Brain microvascular endothelial cell (primary cell): ENCODE measurements around the gene COMMD2.

Source experiments
- DNase-seq: peaks from one replicate; pipeline ENCODE4 v3.0.0-alpha.2; 2020
- H3K27ac ChIP-seq: fragments of 250-450 bp; sonication (Bioruptor Pico); 2 replicates; pipeline ENCODE4 v1.5.1; 2020; ENCODE audit warnings: mild to moderate bottlenecking, moderate library complexity
- H3K27me3 ChIP-seq: fragments of 250-450 bp; sonication (Bioruptor Pico); replicated peaks from 2 replicates; pipeline ENCODE4 v1.5.1; 2020; ENCODE audit warnings: mild to moderate bottlenecking
- H3K36me3 ChIP-seq: fragments of 250-450 bp; sonication (Bioruptor Pico); replicated peaks from 2 replicates; pipeline ENCODE4 v1.5.1; 2020; ENCODE audit warnings: mild to moderate bottlenecking
- H3K4me3 ChIP-seq: 2 replicates; pipeline ENCODE4 v1.5.1; 2011; ENCODE audit warnings: low read depth, mild to moderate bottlenecking, control low read depth, low read length, moderate library complexity
- in situ Hi-C: cut with HindIII; loops from 2 replicates; pipeline ENCODE4 v1.10.0; 2017; ENCODE audit warnings: low sequenced_read_pairs, low pct_ligation_motif_present
- TF ChIP-seq, protein P1 (sequence below): IDR thresholded peaks from 2 replicates; pipeline ENCODE4 v1.5.1; 2011; ENCODE audit warnings: low read depth, mild to moderate bottlenecking, moderate library complexity, low read length, control low read depth, inconsistent platforms; ENCODE audit errors: missing control alignments

COMMD2 gene

DNA sequence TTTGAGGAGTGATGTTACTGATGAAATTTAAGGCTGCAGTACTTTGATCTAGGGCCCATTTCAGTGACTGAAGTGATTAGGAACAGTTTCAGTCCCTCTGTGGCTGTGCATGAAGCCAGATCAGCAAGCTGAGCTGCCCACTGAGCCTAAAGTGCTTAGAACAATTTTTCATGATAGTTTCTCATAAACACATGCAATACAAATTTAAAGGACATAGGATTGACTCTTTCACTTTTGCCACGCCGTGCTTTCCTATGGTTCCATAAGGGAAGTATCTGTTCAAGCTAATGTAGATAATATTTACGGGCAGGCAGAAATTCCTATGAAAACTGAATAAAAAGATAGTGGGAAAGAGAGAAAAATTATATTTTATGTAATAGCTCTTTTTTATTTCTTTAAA, 29.5 kb upstream of the COMMD2 start:
- no peak for DNase-seq
- H3K4me3 ChIP-seq: no peak overlapping the region
- in situ Hi-C loops: no loop called here
- no peak overlapping the region for H3K27ac ChIP-seq
- H3K36me3 ChIP-seq: no peaks in the 10 kb centered on the region
- H3K27me3 ChIP-seq: no peaks in the 10 kb centered on the region
- TF ChIP-seq, protein P1, sequence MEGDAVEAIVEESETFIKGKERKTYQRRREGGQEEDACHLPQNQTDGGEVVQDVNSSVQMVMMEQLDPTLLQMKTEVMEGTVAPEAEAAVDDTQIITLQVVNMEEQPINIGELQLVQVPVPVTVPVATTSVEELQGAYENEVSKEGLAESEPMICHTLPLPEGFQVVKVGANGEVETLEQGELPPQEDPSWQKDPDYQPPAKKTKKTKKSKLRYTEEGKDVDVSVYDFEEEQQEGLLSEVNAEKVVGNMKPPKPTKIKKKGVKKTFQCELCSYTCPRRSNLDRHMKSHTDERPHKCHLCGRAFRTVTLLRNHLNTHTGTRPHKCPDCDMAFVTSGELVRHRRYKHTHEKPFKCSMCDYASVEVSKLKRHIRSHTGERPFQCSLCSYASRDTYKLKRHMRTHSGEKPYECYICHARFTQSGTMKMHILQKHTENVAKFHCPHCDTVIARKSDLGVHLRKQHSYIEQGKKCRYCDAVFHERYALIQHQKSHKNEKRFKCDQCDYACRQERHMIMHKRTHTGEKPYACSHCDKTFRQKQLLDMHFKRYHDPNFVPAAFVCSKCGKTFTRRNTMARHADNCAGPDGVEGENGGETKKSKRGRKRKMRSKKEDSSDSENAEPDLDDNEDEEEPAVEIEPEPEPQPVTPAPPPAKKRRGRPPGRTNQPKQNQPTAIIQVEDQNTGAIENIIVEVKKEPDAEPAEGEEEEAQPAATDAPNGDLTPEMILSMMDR: no peak

DNA sequence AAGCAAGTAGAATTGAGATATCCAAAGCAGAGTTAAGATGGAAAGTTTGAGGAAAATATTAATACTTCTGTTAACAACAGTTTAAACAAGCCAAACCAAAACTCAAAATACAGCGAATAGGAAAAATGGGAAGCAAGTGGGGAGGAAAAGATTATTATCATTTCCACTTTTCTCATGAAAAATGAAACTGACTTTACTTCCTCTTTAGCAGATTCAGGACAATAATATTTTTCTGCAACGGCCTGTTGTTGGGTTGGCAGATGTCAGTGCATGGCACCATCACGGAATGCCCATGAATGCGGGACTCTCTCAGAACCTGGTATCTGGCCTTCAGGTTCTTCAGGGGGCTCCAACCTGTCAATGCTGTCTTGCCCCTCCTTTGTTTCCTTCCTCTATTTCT, 28.9 kb upstream of the COMMD2 start:
- no peaks in the 10 kb centered on the region for H3K27me3 ChIP-seq
- H3K27ac ChIP-seq: no peak overlapping the region
- DNase-seq: no peak
- H3K4me3 ChIP-seq: no peak overlapping the region
- in situ Hi-C loops: no loop called here
- no peaks in the 10 kb centered on the region for H3K36me3 ChIP-seq
- TF ChIP-seq, protein P1: no peak

DNA sequence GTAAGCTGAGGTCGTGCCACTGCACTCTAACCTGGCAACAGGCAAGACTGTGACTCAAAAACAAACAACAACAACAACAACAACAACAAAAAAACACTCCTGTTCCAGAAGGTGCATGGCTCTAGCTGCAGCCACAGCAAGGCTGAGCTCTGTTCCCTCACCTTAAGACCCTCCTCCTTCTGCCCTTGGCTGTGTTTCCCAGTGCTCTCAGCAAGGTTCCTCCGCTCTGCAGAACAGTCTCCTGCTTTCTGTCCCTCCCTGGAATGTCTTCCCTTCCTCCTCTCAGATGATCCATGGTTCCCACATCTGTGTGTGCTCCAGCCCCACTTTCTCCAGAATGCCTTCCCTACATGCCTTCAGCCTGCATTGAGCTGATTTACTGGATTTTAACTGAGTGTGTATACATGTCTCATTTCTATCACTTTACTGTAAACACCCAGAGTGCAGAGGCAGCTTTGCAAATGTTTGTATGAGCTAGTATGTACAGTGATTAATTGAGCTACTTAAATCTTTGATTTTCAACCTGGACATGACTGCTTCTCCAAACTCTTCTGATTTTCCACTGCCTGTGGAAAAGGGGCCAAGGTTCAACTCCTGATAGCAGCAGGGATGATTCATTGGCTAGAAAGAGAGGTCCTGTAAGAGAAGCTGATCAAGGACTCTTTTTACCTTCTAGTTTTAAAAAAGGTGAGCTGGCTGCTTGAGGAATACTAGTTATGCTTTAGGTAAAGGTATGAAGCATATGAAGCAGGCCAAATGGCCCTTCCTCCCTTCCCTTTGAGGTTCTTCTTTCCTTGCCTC, 25.3 kb upstream of the COMMD2 start:
- TF ChIP-seq, protein P1: no peak
- Histone ChIP-seq H3K27ac (no peak overlapping the region), H3K36me3 (no peaks in the 10 kb centered on the region), H3K27me3 (no peaks in the 10 kb centered on the region), H3K4me3 (no peak overlapping the region)
- in situ Hi-C loops: no loop called here
- DNase-seq: no peak

DNA sequence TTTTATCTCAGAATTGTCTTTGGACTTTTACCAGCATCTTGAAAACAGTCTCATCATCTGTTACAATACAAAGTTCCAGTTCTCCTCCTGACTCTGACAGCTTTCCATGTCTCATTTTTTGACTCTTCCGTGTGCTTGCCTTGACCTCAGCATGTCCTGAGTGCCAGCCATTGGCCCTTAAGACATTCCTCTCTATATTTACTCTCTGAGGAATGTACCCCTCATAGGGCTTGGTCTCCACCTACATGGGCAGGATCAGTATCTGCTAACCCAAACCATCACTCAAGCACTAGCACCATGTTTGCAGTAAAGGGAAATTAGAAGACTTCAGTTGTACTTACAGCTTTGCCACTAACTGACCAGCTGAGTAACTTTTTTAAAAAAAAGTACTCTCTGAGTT, 23.9 kb upstream of the COMMD2 start:
- Histone ChIP-seq H3K36me3 (no peaks in the 10 kb centered on the region), H3K27me3 (no peaks in the 10 kb centered on the region), H3K27ac (no peak overlapping the region), H3K4me3 (no peak overlapping the region)
- in situ Hi-C loops: no loop called here
- DNase-seq: no peak
- TF ChIP-seq, protein P1: no peak

DNA sequence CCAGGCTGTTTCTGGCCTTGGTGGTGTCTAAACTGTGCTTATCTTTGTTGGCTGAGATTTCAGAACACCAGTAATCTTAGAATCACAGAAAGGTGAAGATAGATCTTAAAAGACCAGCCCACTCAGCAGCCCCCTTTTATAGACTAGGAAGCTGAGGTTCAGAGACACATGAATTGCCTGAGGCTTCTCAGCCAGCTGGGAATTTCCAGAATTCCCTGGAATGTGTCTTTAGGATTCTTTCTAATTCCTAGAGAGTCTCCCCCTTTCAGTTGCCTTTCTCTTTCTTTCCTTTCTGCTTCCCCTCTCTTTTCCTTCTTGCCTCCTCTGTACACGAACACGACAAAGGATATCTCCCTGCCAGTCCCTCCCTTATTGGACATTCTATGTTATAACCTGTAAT, 20.6 kb upstream of the COMMD2 start:
- in situ Hi-C loops: no loop called here
- TF ChIP-seq, protein P1: no peak

More for the DNA sequence above, 20.6 kb upstream of the COMMD2 start:
- Histone ChIP-seq H3K27ac (no peak overlapping the region), H3K36me3 (no peaks in the 10 kb centered on the region), H3K27me3 (no peaks in the 10 kb centered on the region), H3K4me3 (no peak overlapping the region)
- DNase-seq: no peak
